Osteoblast (primary cell): ENCODE data around the gene HSPA12B. TPM values are rescaled to one million over a fixed set of nuclear protein-coding genes. Genes with fewer than 3 reads are reported as not detected.

Experiments used
- DNase-seq: peaks from one replicate; pipeline ENCODE4 v3.0.0; 2011; ENCODE audit warnings: low spot score, mixed read lengths; ENCODE audit not compliant: insufficient read length; ENCODE audit errors: missing footprints
- H2AFZ ChIP-seq: 2 replicates; pipeline ENCODE4 v1.6.0; 2011; ENCODE audit warnings: mild to moderate bottlenecking, low read length
- H3K27ac ChIP-seq: 2 replicates; pipeline ENCODE4 v1.5.1; 2011; ENCODE audit warnings: mild to moderate bottlenecking, low read depth, low read length, moderate library complexity
- H3K27me3 ChIP-seq: 2 replicates; pipeline ENCODE4 v1.6.0; 2012; ENCODE audit warnings: mild to moderate bottlenecking, control low read depth, inconsistent platforms, low read length, moderate library complexity; ENCODE audit not compliant: insufficient read depth
- H3K36me3 ChIP-seq: 2 replicates; pipeline ENCODE4 v1.5.1; 2011; ENCODE audit warnings: mild to moderate bottlenecking, low read length, control low read depth, moderate library complexity; ENCODE audit not compliant: insufficient read depth
- H3K4me1 ChIP-seq: 2 replicates; pipeline ENCODE4 v1.5.1; 2011; ENCODE audit warnings: mild to moderate bottlenecking, low read length, control low read depth, moderate library complexity; ENCODE audit not compliant: insufficient read depth
- H3K4me2 ChIP-seq: 2 replicates; pipeline ENCODE4 v1.6.0; 2011; ENCODE audit warnings: mild to moderate bottlenecking, low read length; ENCODE audit not compliant: insufficient read depth
- H3K4me3 ChIP-seq: fragments of 200-600 bp; sonication (generic); 3 replicates; pipeline ENCODE4 v1.5.1; 2012; ENCODE audit warnings: mild to moderate bottlenecking, low read length, inconsistent platforms; ENCODE audit not compliant: insufficient read depth
- H3K79me2 ChIP-seq: 2 replicates; pipeline ENCODE4 v1.6.0; 2012; ENCODE audit warnings: mild to moderate bottlenecking, low read length, control low read depth, inconsistent platforms; ENCODE audit not compliant: insufficient read depth
- H3K9me3 ChIP-seq: 2 replicates; pipeline ENCODE4 v1.5.1; 2011; ENCODE audit warnings: low read depth, low read length, control low read depth
- H4K20me1 ChIP-seq: 2 replicates; pipeline ENCODE4 v1.6.0; 2012; ENCODE audit warnings: mild to moderate bottlenecking, low read length, control low read depth; ENCODE audit not compliant: insufficient read depth
- CTCF ChIP-seq: IDR thresholded peaks from 2 replicates; pipeline ENCODE4 v1.5.1; 2011; ENCODE audit warnings: mild to moderate bottlenecking, low read depth, low read length, moderate library complexity; ENCODE audit errors: extremely low read depth
- total RNA-seq: library from RNA; depleted of rRNA; stranded (reverse); fragments of >200 nt; gene quantifications from 2 replicates; pipeline ENCODE4 v1.2.3, GENCODE V29; 2012

The HSPA12B gene
- total RNA-seq, 1 donor, result not detected

- peaks cover 24% of the 10 kb centered on the region for H3K79me2 ChIP-seq
These were observed 31.5 kb downstream of the HSPA12B start for GRCh38 chr20:3763671-3764601.

DNA sequence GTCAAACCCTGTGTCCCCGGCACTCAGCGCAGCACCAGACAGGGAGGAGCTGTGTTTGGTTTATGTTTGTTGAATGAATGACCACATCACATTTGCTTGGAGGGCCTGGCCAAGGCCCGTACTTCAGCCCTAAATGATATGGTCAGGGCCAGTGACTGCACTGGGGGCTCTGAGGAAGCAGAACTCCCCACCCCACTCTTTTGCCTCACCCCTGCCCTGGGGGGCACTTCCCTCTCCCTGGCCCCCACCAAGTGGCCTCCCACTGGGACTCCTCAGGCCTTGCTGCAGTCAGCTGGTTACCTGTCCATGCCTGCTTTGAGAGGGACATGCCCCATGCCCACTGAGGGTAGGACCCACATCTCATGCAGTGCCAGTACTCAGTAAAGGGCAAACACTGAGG lies 32.2 kb downstream of the HSPA12B start:
- no peaks in the 10 kb centered on the region for H3K9me3 ChIP-seq
- no peaks in the 10 kb centered on the region for H3K27me3 ChIP-seq
- peaks cover 31% of the 10 kb centered on the region for H3K4me1 ChIP-seq
- H3K27ac ChIP-seq, result no peak overlapping the region
- no peak for TF ChIP-seq CTCF
- H4K20me1 ChIP-seq, result no peaks in the 10 kb centered on the region
- H3K4me2 ChIP-seq, result no peak overlapping the region
- H3K4me3 ChIP-seq, result no peak overlapping the region
- H2AFZ ChIP-seq, result no peak overlapping the region
- H3K79me2 ChIP-seq, result peaks cover 24% of the 10 kb centered on the region
- H3K36me3 ChIP-seq, result peaks cover 4% of the 10 kb centered on the region
- DNase-seq, result no peak

More at GRCh38 chr20:3763671-3764601, 31.5 kb downstream of the HSPA12B start:
- peak; percentile 43 for DNase-seq
- Histone ChIP-seq H3K4me2 (no peak overlapping the region), H3K4me1 (peaks cover 24% of the 10 kb centered on the region), H3K4me3 (no peak overlapping the region), H3K9me3 (no peaks in the 10 kb centered on the region), H3K36me3 (peaks cover 4% of the 10 kb centered on the region), H4K20me1 (no peaks in the 10 kb centered on the region), H2AFZ (no peak overlapping the region), H3K27me3 (no peaks in the 10 kb centered on the region), H3K27ac (no peak overlapping the region)
- TF ChIP-seq CTCF, result no peak

GRCh38 chr20:3765171-3765882 lies 32.8 kb downstream of the HSPA12B start:
- peak; percentile 36 for DNase-seq
- Histone ChIP-seq H3K4me1 (peaks cover 34% of the 10 kb centered on the region), H3K27me3 (no peaks in the 10 kb centered on the region), H3K27ac (no peak overlapping the region), H3K9me3 (no peaks in the 10 kb centered on the region), H3K4me2 (no peak overlapping the region), H4K20me1 (no peaks in the 10 kb centered on the region), H3K36me3 (peaks cover 4% of the 10 kb centered on the region), H2AFZ (no peak overlapping the region), H3K4me3 (no peak overlapping the region), H3K79me2 (peaks cover 24% of the 10 kb centered on the region)
- no peak for TF ChIP-seq CTCF
